Measurements from ENCODE around the gene ERBB3.
"Not testable (repeated sequence)": the region's sequence is repeated elsewhere in the genome, so short reads cannot be mapped to it uniquely, and the experiment has no call there.

Gene ERBB3

DNA sequence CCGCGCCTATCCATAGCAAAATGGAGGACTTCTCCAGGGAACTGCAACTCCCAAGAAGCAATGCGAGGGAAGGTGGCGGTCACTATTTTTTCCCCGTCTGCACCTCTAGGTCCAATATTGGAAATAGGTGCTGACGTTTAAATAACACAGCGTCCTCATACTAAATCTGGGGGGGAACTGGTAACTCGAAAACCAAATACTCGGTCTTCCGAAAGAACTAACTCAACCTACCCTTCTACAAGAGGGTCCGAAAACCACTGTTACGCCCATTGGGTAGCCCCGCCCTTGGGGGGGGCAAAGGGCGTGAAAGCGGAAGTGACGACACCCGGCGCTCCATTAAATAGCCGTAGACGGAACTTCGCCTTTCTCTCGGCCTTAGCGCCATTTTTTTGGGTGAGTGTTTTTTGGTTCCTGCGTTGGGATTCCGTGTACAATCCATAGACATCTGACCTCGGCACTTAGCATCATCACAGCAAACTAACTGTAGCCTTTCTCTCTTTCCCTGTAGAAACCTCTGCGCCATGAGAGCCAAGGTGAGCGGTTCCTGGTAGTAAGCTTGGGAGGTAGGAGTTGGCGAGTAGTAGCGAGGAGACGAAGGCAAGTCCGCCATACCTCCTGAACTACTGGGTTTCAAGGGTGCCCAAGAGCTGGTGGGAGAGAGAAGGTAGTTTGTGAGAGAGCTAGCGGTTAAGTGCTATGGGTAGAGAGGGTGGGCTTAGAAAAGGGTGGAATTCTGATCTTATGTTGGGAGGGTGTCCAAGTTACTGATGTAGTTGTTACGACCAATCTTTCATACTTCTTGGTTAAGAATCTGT lies 36.5 kb downstream of the ERBB3 start, which contains the start of gene RPL41:
Gene RPL41 (plus strand): TSS at position 367 of the 815 bp plus-strand sequence.
- DNase-seq (ENCODE audit: extremely low read depth, low read depth): peak; percentile 77
- no peak for TF ChIP-seq CTCF (IDR thresholded peaks at IDR 0.05; ENCODE audit: low read depth, low read length)

- not testable (repeated sequence) for DNase-seq (ENCODE audit: extremely low read depth, low read depth)
Observed at GRCh38 chr12:56117082-56117706, 37.2 kb downstream of the ERBB3 start.

DNA sequence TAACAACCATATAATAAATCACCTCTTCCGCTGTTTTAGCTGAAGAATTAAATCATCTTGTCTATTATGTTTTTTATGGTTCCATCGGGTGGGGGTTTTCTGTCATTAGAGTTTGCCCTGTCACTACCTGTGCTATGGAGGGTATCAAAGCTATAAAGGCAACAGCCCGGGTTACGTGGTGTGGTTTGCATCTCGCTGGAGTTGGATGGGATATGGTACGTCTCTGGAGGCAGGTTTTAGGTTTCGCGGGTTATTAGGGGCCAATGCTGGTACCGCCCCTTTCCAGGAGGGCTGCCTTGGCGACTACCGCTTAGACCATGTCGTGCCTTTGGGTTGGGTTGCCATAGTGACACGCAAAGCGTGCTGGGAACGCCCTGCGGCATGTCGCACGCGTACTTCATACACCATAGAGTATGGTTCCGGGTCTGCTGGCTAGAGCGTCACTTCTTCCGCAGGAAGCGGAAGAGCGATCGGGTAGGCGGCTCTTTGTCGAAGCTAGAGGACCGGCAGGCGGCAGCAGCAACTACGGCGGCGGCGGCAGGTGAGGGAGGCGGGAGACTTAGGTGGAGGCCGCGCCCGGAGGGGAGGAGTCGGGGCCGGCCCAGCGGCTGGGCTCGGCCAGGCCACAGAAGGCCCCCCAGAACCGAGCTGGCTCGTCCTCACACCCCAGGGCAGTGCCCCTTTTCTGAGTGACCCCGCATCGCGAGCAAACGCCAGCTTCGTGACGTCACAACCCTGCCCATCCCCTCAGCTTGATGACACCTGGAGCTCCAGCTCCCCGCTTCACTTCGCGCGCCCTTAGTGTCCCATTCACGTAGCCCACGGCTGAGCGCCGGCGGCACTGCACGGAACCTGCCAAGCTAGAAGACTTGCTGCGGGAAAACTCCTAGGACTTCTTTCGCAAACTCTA lies 38.1 kb downstream of the ERBB3 start, which contains the start of gene ZC3H10:
Gene ZC3H10 (plus strand): TSS at position 489 of the 910 bp plus-strand sequence. CDS start 2,297 bp downstream, outside the sequence.
- TF ChIP-seq CTCF (IDR thresholded peaks at IDR 0.05; ENCODE audit: low read depth, low read length): peak; percentile 55
- DNase-seq (ENCODE audit: extremely low read depth, low read depth): peak; percentile 99

- DNase-seq (ENCODE audit: extremely low read depth, low read depth): no peak
- no peak for TF ChIP-seq CTCF (IDR thresholded peaks at IDR 0.05; ENCODE audit: low read depth, low read length)
Observed at GRCh38 chr12:56118688-56119357, 38.9 kb downstream of the ERBB3 start.

- peak; percentile 74 for TF ChIP-seq CTCF (IDR thresholded peaks at IDR 0.05; ENCODE audit: low read depth, low read length)
- peak; percentile 81 for DNase-seq (ENCODE audit: extremely low read depth, low read depth)
Observed at GRCh38 chr12:56119361-56119796, 39.4 kb downstream of the ERBB3 start.

- no peak for DNase-seq (ENCODE audit: extremely low read depth, low read depth)
- TF ChIP-seq CTCF (IDR thresholded peaks at IDR 0.05; ENCODE audit: low read depth, low read length): no peak
Observed at GRCh38 chr12:56120158-56120846, 40.3 kb downstream of the ERBB3 start.
